Breast epithelium (tissue), 3 donors: ENCODE data around the gene ORC6.

ENCODE experiments used
- POLR2AphosphoS5 ChIP-seq, 3 donors: sonication (generic); formaldehyde crosslinking; IDR thresholded peaks; one replicate each; pipeline ENCODE4 v1.6.1; 2017; ENCODE audit warnings: antibody characterized with exemption in 3 of 3
- TF ChIP-seq, protein P1 (sequence below), 3 donors: fragments of 450-650 bp; IDR thresholded peaks; one replicate each; pipeline ENCODE4 v1.5.1; 2016 to 2017; ENCODE audit warnings: antibody characterized with exemption in 3 of 3, mild to moderate bottlenecking in 3 of 3, moderate library complexity in 3 of 3

DNA sequence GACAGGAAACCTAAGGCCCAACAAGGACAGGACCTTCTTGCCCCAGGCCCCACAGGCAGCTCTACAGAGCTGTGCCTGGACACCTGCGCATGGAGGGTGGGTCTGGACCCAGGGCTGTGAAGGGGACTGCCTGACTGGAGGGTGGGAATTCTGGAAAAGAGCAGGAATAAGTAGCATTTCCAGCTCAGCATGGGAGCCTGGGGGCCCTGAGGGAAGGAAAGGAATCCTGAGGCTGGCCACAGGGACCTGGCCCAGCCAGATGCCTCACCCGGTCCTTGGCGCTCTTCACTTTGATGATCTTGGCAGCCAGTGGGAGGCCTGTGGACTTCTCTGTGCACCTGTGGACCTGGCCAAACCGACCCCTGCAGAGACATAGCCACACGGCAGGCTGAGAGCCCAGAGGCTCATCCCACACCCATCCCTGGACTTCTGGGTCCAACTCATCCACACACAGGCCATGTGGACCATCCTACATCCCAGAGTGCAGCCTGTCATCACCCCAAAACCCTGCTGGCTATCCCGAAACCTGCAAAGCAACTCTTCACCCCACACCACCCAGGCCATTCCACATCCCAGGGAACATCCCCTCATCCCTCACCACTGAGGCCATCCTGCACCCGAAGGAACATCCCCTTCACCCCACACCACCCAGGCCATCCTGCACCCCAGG, 40.0 kb downstream of the ORC6 start:
- TF ChIP-seq, protein P1, sequence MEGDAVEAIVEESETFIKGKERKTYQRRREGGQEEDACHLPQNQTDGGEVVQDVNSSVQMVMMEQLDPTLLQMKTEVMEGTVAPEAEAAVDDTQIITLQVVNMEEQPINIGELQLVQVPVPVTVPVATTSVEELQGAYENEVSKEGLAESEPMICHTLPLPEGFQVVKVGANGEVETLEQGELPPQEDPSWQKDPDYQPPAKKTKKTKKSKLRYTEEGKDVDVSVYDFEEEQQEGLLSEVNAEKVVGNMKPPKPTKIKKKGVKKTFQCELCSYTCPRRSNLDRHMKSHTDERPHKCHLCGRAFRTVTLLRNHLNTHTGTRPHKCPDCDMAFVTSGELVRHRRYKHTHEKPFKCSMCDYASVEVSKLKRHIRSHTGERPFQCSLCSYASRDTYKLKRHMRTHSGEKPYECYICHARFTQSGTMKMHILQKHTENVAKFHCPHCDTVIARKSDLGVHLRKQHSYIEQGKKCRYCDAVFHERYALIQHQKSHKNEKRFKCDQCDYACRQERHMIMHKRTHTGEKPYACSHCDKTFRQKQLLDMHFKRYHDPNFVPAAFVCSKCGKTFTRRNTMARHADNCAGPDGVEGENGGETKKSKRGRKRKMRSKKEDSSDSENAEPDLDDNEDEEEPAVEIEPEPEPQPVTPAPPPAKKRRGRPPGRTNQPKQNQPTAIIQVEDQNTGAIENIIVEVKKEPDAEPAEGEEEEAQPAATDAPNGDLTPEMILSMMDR (IDR thresholded peaks at IDR 0.05): no peak
- no peak for TF ChIP-seq POLR2AphosphoS5 (IDR thresholded peaks at IDR 0.05)
